Endodermal cell (in vitro differentiated cells): ENCODE data around the gene RNU4-1. TPM values are rescaled to one million over a fixed set of nuclear protein-coding genes. Genes with fewer than 3 reads are reported as not detected.

ENCODE experiments used
- DNase-seq: peaks from one replicate; pipeline ENCODE4 v3.0.0-alpha.2; 2017
- H3K27ac ChIP-seq: 2 replicates; pipeline ENCODE4 v1.5.1; 2013; ENCODE audit warnings: mild to moderate bottlenecking, low read depth, low read length, moderate library complexity
- H3K27me3 ChIP-seq: 2 replicates; pipeline ENCODE4 v1.6.1; 2013; ENCODE audit warnings: mild to moderate bottlenecking, low read length, moderate library complexity; ENCODE audit not compliant: insufficient read depth, control insufficient read depth, poor library complexity, severe bottlenecking
- H3K36me3 ChIP-seq: 2 replicates; pipeline ENCODE4 v1.7.0; 2013; ENCODE audit warnings: mild to moderate bottlenecking, low read length, moderate library complexity; ENCODE audit not compliant: control insufficient read depth, insufficient read depth
- H3K4me1 ChIP-seq: one replicate; pipeline ENCODE4 v1.7.0; 2013; ENCODE audit warnings: low read length; ENCODE audit not compliant: control insufficient read depth, insufficient read depth
- H3K4me3 ChIP-seq: 2 replicates; pipeline ENCODE4 v1.5.1; 2013; ENCODE audit warnings: mild to moderate bottlenecking, low read length, moderate library complexity
- H3K9ac ChIP-seq: 2 replicates; pipeline ENCODE4 v1.6.1; 2013; ENCODE audit warnings: mild to moderate bottlenecking, low read length, moderate library complexity; ENCODE audit not compliant: poor library complexity, severe bottlenecking; ENCODE audit errors: extremely low read depth
- H3K9me3 ChIP-seq: 2 replicates; pipeline ENCODE4 v1.6.1; 2013; ENCODE audit warnings: mild to moderate bottlenecking, low read length, moderate library complexity; ENCODE audit not compliant: control insufficient read depth
- H3K27ac Mint-ChIP-seq: 2 replicates; pipeline ENCODE4 v1.8.0; 2020; ENCODE audit warnings: mixed read lengths
- H3K27me3 Mint-ChIP-seq: 2 replicates; pipeline ENCODE4 v1.8.0; 2021; ENCODE audit warnings: mild to moderate bottlenecking, mixed read lengths; ENCODE audit not compliant: insufficient read depth
- H3K36me3 Mint-ChIP-seq: 2 replicates; pipeline ENCODE4 v1.8.0; 2020; ENCODE audit warnings: low read depth, mixed read lengths
- H3K4me1 Mint-ChIP-seq: 2 replicates; pipeline ENCODE4 v1.8.0; 2020; ENCODE audit warnings: mixed read lengths
- H3K4me3 Mint-ChIP-seq: 2 replicates; pipeline ENCODE4 v1.8.0; 2020; ENCODE audit warnings: mild to moderate bottlenecking, moderate library complexity, mixed read lengths
- H3K9me3 Mint-ChIP-seq: 2 replicates; pipeline ENCODE4 v1.8.0; 2020; ENCODE audit warnings: mild to moderate bottlenecking, mixed read lengths
- CTCF ChIP-seq: fragments of 200-600 bp; sonication (generic); conservative IDR thresholded peaks from 2 replicates; pipeline ENCODE4 v1.5.0; 2021; ENCODE audit warnings: antibody characterized with exemption, mild to moderate bottlenecking
- WGBS, 2 experiments: methylation state at CpG; one replicate each; pipeline versions ENCODE4 v1.1.5 to v1.1.7; 2013; ENCODE audit warnings: missing lambda C conversion rate in 2 of 2, mixed read lengths in 1 of 2; ENCODE audit not compliant: insufficient coverage in 1 of 2, insufficient read length in 1 of 2; 5-methylcytosine and 5-hydroxymethylcytosine counted together
- total RNA-seq, 2 donors: library from RNA; stranded (reverse); fragmentation: NEBNext Ultra II Directional in 1 of 2; extraction: Animal tissue kit (Norgen Biotek cat#: 25700) in 1 of 2; gene quantifications; 2 replicates in 1 of 2; 3 replicates in 1 of 2; pipeline ENCODE4 v1.2.1, GENCODE V29; 2021

The RNU4-1 gene
- total RNA-seq, 2 donors from 2014 or later, result 4,032 to 4,837 TPM

DNA sequence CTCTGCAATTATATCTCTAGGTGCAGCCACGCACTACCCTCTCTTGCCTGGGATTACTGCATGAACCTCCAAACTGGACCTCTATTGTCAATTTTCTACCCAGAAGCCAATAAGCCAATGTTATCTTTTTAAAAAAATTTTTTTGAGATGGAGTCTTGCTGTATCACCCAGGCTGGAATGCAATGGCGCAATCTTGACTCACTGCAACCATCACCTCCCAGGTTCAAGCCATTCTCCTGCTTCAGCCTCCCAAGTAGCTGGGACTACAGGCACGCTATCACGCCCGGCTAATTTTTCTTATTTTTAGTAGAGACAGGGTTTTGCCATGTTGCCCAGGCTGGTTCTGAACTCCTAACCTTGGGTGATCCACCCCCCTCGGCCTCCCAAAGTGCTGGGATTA is 16.3 kb downstream of the RNU4-1 start:
- no peaks in the 10 kb centered on the region for H3K4me1 ChIP-seq
- no peak for TF ChIP-seq CTCF
- WGBS, 2 experiments, result 93 to 97% methylated on average over 4 to 6 of the region's 6 CpGs
- Mint-ChIP-seq H3K9me3 (peaks cover 25% of the 10 kb centered on the region), H3K27ac (no peak overlapping the region), H3K27me3 (no peaks in the 10 kb centered on the region), H3K4me3 (no peak overlapping the region), H3K36me3 (peaks cover 4% of the 10 kb centered on the region), H3K4me1 (no peaks in the 10 kb centered on the region)
- H3K9ac ChIP-seq, result no peak overlapping the region
- DNase-seq, result no peak
- H3K9me3 ChIP-seq, result no peaks in the 10 kb centered on the region
- no peaks in the 10 kb centered on the region for H3K36me3 ChIP-seq
- no peak overlapping the region for H3K4me3 ChIP-seq
- H3K27ac ChIP-seq, result no peak overlapping the region
- H3K27me3 ChIP-seq, result no peaks in the 10 kb centered on the region

DNA sequence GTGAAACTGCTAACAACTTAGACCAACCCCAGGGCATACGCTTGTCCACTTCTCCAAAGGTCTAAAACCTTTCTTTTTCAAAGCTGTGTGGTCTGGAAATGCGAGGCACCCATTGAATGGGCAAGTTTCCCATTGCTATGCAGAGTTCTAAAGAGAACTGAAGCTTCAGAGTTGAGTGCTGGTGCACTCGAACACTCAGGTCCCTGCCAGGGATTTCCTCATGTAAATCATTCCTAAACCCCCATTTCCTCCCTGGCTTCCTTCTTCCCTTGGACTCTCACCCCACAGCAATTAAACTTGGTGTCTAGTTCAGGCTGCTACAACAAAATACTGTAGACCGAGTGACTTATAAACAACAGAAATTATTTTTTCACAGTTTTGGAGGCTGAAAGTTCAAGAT is 25.3 kb downstream of the RNU4-1 start:
- Histone ChIP-seq H3K4me1 (peaks cover 12% of the 10 kb centered on the region), H3K9ac (no peak overlapping the region), H3K27ac (no peak overlapping the region), H3K36me3 (no peaks in the 10 kb centered on the region), H3K9me3 (no peaks in the 10 kb centered on the region), H3K4me3 (no peak overlapping the region), H3K27me3 (no peaks in the 10 kb centered on the region)
- DNase-seq, result no peak
- no peaks in the 10 kb centered on the region for H3K27me3 Mint-ChIP-seq
- TF ChIP-seq CTCF, result no peak
- no peaks in the 10 kb centered on the region for H3K36me3 Mint-ChIP-seq
- H3K9me3 Mint-ChIP-seq, result no peaks in the 10 kb centered on the region
- H3K4me3 Mint-ChIP-seq, result no peak overlapping the region
- peaks cover 21% of the 10 kb centered on the region for H3K4me1 Mint-ChIP-seq
- WGBS, 2 experiments, result 83 to 84% methylated on average over 4 of the region's 4 CpGs
- peak overlapping the region; percentile 35 for H3K27ac Mint-ChIP-seq

DNA sequence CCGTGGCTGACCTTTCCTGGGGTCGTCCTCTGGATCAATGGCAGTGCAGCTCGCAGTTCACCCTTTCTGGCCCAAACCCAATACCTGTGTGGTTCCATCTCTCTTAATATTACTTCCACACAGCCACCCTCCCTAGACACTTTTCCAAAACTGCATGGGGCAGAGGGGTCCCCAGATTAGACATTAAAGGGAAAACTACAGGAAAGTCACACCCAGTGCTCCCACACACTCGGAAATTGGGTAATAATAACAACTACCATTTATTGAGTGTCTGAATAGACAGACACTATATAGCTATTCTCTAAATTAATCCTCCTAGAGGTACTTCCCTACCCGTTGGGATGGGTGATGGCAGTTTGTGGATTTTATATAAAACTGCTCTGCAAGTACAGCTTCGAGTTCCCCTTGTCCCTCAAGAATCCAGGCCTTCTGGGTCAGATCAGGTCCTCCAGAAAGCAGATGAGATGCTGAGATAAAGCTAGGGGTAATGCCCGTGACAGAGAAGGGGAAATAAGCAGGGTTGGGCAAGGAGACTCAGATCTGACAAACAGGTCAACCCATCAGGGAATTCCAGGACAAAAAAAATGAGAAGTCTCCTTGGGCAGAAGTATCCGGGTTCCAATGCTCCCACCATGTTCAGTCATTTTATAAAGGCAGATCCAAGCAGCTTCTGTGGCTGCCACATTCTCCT is 26.7 kb downstream of the RNU4-1 start:
- H3K27ac ChIP-seq, result no peak overlapping the region
- H3K4me1 ChIP-seq, result peaks cover 17% of the 10 kb centered on the region
- TF ChIP-seq CTCF, result no peak
- H3K4me3 ChIP-seq, result no peak overlapping the region
- Mint-ChIP-seq H3K9me3 (no peaks in the 10 kb centered on the region), H3K27ac (no peak overlapping the region), H3K4me3 (peak overlapping the region; percentile 85), H3K36me3 (no peaks in the 10 kb centered on the region), H3K4me1 (peaks cover 25% of the 10 kb centered on the region), H3K27me3 (no peaks in the 10 kb centered on the region)
- WGBS, 2 experiments, result 79 to 86% methylated on average over 4 to 7 of the region's 8 CpGs
- no peaks in the 10 kb centered on the region for H3K36me3 ChIP-seq
- no peak overlapping the region for H3K9ac ChIP-seq
- no peaks in the 10 kb centered on the region for H3K9me3 ChIP-seq
- no peak for DNase-seq
- no peaks in the 10 kb centered on the region for H3K27me3 ChIP-seq
